ENCODE results near the gene DST. TPM values are rescaled to one million over a fixed set of nuclear protein-coding genes. Genes with fewer than 3 reads are reported as not detected.
A peak's percentile ranks its signal among the peaks of the same experiment; 100 is the strongest.
"Not testable (repeated sequence)": the region's sequence is repeated elsewhere in the genome, so short reads cannot be mapped to it uniquely, and the experiment has no call there.

DST gene
- total RNA-seq, 1 donor from 2014 or later: 147 TPM

DNA sequence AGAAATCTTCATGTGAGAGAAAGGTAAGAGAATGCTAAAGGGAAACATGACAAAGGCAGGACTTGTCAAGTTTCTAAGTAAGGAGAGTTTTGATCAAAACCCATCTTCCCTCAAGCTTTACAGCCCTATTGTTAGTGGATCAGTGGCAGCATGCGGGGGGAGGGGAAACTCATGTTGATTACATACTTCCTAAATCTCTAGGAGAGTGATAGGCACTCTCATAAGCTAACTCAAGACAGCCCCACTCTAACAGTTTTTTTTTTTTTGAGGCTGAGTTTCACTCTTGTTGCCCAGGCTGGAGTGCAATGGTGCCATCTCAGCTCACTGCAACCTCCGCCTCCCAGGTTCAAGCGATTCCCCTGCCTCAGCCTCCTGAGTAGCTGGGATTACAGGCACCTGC lies 18.6 kb upstream of the DST start:
- ATAC-seq: not testable (repeated sequence)

DNA sequence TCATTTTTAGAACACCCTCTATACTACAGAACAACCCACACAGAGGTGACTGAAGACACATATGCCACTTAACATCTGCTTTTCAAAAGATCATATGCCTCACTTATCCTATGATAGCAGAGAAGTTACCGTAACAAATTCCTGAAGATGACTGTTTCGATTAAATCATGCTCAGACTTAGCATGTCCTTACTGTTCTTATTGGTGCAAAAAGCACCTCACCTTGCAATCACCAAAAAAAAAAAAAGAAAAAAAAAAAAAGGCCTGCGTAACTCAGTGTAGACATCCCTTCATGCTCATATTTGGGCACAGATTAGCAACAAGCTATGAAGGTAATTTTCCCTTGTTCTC lies 17.7 kb upstream of the DST start:
- ATAC-seq: peak; percentile 68

DNA sequence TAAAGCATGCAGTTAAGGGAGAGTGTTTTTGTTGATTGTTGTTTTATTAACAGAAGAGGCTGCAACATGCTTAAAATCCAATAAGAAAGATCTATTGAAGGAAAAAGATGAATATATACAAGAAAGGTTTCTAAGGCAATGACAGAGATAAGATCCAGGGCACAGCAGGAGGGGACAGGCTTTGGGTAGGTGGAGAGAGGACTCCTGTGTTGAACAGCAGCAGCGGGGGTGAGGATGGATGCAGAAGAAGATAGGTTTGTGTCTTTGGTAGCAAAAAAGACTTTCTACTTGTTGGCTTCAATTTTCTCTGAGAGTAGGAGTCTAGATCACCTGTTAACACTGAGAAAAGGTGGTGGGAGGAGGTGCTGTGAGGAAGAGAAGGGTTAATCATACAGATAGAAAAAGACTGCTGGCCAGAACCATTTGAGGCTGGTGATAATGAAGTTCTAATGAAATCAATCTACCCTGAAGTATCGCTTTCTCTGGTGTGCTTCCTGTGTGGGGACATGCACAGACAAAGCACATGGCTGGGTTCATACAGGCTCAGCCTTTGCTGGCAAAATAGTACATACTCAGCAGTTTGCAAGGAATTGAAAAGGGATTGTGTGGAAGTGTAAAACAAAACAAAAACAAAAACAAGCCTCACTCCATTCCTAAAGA lies 17.2 kb upstream of the DST start:
- ATAC-seq: peak; percentile 63

DNA sequence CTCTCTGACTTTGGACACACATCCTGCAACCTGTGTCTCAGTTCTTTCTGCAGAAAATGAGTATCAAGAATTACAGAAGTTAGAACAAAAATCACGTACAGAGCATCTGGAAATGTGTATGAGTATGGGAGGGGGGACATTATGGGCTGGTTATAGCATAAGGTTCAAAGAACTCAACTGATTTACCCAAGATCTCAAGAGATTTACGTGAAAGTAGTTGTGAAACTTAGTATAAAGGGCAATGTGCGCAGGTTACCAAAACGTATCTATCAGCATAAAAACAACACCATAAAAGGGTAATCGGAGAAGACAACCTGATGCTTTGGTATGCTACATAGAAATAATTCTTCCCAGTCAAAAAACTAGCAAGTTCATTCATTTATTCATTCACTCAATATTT lies 15.6 kb upstream of the DST start:
- no peak for ATAC-seq

DNA sequence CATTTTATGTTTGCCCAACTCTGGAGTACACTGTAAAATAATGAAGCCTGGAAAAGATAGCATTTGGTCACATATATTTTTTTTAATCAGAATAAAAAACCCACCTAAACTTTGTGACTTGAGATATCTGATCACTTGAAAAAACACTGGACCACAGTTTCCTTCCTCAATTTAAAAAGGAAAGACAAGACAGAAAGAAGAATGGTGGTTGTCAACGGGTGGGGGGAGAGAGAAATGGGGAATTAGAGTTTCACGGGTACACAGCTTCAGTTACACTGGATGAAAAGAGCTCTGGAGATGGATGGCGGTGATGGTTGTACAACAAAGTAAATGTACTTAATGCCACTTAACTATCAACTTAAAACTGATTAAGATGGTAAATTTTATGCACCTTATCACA lies 14.7 kb upstream of the DST start:
- ATAC-seq: no peak

DNA sequence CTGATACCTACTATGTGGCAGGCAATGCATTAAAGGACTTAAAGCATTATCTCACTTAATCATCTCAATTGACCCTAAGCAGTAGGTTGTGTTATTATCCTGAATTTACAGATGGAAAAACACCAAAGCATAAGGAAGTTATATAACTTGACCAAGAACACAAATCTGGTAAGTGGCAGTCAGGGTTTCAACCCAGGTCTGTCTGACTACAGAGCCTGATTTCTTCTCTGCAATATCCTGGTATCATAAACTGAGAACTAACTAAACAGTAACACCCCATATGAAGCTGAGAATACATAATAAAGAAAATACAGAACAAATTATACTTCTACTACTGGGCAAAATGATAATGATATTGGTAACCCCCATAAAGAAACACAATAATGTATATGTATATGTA lies 13.8 kb upstream of the DST start:
- no peak for ATAC-seq

DNA sequence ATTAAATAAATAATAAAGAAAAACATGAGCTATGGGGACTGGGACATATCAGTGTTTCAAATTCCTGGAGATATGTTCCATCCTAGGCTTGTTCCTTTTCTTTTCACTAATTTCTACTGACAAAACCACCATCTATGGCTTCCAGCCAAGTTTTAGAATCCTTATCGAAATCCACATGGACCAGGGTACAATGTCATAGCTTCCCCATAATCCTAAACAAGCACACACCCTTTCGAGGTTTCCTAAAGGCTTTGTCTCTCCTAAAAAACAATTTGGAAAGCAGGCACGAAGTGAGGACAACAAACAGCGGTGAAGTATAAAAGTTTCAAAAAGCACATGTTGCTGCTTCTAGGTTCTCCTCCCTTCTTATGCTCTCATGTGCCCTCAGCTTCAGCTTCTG lies 13.3 kb upstream of the DST start:
- ATAC-seq: no peak

DNA sequence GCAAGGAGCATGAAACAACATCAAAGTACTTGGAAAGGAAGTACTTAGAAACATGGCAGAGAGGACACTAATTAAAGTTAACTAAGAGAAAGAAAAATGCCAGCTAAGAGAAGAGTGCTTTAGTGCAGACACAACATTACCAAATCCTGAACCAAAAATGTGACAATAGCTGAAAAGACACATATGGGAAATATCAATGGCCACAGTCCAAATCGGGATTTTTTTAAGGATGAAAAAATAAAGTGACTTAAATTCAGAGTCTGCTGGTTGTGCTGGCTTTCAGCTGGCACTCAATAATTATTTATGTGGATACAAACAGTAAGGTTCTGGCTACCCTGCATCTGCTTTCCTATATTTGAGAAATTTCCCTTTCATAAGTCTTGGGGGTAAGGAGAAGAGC lies 12.6 kb upstream of the DST start:
- no peak for ATAC-seq

DNA sequence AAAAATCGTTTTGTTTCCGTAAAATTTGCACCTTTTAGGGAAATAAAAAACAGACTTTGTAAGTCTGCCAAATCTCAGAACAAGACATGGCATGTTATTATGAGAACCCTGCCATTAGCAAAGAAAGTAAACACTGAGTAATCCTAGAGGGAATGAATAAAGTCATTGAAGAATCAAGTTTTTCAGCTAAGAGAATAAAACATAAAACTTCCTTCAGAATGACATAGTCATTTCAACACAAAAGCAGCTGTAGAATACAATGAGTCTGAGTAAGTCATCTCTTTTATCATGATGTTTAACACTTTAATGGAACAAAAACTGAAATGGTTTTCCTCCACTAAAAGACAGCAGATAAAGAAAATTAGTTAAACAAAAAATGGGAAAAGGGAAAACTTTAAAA lies 10.3 kb upstream of the DST start:
- peak; percentile 94 for ATAC-seq

DNA sequence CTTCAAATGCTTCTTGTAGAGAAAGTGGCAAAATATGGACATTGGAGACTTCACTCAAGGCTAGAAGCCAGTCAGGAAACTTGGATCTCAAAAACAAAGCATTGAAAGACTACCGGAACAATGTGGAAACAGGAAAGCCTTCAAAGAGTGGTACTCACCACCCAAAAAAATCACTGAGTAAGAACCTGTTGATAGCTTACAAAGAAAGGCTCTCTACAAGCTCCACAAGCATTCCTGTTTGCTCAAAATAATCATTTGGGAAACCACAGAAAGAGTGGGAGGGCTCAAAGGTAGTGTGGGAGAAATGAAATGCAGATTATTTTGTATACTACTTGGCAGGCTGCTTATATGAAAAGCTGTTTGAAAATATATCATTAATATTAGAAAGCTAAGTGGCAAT lies 9.5 kb upstream of the DST start:
- no peak for ATAC-seq

DNA sequence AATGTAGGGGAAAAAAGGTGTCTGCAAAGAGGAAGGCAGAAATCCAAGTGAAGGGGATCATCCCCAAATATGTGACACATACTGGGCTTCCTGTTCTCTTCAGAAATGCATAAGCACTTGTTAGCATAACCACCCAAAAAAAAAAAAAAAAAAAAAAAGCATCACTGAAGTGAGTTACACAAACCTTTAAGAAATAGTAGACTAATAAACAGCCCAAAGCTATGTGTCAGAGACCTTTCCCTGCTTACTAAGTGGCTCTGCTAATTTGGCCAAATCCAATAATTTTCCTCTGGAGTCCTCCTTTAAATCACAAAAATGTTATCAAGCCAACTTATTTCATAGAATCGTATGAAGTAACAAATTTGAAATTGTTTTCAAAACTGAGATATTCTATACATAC lies 7.5 kb upstream of the DST start:
- no peak for ATAC-seq

DNA sequence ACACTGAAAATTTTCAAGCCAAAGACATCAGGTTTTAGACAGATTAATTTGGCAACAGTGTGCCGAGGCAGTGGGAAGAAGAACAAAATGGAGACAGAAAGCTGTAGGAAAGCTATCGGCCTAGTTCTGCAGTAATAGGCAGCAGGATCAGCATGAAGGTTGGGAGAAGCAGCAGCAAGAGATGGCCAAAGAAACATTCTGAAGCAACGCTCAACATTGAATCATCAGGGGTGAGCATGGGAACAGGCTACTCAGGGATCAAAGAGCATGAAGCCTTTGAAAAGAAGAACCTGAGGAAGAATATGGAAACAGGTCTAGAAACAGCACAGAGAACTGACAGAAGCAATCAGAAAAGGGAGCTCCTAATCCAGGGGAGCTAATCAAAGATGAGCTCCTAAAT lies 7.1 kb upstream of the DST start:
- ATAC-seq: no peak

DNA sequence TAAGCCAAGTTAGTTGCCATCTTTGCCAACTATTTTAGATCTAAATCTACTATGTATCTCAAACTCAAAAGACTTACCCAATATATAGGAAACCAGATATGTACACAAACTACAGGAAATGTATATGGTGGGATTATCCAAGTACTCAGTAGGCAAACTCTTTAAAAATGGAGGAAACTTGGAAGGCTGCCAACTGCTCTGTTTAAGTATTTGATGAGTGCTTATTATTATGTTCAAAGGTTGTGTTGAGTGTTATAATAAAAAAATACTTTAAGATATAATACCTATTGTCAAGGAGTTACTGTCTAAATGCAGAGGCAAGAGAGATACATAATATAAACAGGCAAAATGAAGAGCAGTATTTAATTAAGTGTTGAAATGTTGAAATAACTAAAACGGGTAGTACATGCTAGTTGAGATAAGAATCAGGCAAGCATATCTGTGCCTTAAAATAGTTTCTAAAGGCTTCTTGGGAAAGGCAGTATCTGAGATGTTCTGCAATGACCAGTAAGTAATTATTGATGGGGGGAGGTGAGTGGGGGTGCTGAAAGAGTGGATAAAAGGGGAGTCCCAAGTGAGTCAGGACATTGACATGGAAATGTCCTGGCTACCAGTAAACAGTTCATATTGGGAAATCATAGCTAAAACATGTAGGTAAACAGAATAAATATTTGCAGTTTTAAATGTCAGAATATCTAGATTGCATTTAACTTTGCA lies 6.5 kb upstream of the DST start:
- no peak for ATAC-seq

DNA sequence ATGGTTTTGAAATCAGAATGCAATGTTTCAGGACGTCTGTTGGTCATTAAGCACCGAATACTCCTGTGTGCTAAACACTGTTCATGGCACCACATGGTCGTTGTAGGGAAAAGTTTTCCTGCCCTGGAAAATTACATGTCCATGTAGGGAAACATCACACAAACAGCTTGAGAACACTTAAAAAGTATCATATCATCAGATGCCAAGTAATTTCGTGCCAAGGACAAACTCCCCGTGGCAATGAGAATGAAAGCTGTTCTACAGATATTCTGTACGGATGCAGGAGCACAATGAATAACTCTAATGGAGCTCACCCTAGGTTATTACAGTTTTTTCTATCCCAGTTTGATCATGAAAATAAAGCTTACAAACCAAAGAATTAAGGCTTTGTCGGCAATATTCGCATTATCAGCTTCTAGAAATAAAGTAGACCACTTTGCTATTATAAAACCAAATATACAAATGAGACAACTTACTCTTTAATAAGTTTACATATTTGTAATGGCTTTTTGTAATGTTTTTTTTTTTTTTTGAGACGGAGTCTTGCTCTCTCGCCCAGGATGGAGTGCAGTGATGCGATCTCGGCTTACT lies 4.6 kb upstream of the DST start:
- ATAC-seq: no peak

DNA sequence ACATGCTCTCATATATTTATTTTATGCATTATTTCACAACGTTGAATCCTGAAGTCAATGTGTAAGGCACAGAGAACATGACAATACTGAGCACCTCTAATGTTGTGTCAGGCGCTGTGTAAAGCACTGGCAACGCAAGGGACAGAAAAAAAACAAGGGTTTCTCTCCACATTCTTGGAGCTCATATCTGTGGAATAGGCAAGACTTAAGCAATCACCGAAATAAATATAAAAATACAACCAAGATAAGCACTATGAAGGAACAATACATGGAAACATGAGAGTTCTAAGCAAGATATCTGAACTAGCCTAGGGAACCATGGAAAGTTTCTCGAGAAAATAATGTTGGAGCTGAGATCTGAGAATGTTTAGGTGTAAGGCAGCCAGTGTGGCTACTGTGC lies 1.7 kb upstream of the DST start:
- ATAC-seq: no peak

DNA sequence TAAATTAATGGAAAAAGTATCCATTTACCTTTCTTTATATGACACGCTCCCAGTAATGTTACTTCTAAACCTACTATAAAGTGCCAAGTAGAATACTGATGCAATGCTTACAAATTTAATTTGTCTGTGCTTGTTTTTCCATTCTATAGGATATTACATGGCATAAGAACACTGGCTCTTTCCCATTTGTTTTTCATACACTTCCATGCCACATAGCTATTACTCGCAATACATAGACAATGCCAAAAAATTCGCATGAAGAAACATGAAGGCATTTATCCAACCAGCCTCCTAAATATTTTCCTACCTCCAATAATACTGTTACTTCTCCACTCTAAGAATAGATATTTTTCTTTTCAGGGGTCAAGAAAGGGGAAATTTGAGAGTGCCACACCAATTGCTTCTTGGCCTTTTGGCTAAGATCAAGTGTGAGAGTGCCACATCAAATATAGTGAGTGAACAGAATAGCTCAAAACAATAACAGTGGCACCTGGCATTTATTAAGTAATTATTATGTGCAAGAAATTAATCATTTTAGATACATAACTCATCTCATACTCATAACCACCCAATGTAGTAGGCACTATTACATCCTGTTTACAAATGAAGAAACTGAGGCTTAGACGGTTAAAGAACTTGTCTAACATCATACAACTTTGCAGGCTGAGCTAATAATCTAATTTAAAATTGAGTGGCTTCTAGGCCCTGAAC lies 845 bp upstream of the DST start:
- ATAC-seq: no peak

DNA sequence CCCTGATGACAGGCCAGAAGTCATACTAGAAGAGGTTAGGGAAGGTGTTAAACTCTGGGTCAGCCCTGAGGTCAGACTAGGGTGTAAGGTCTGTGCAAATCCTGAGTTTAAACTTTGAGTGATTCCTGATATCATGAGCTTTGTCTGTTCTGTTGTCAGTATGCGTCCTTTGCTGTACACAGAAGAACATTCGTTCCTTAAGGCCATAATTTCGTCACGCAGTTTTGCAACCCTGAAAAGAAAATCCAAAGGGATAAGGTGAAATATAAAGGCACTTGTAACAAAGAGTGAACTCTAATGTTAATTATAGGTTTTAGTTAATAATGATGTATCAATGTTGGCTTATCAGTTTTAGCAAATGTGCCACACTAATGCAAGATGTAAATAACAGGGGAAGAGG lies 2.3 kb downstream of the DST start:
- no peak for ATAC-seq

DNA sequence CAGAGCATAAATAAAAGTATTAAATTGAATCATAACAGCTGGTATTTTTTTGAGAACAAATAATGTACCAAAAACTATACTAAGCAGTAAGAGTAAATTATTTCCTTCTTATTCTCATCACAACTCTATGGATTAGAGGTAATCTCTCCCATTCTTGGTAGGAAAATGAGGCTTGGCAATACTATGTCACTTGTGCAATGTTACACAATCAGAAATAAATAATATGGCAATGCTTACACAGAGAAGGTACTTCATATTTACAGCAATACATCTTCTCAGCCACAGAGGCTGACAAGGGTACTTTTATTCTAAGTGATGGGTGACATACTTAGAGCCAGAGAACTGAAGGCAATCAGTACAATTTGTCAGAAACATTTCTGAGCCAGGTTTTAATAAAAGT lies 3.9 kb downstream of the DST start:
- ATAC-seq: no peak

DNA sequence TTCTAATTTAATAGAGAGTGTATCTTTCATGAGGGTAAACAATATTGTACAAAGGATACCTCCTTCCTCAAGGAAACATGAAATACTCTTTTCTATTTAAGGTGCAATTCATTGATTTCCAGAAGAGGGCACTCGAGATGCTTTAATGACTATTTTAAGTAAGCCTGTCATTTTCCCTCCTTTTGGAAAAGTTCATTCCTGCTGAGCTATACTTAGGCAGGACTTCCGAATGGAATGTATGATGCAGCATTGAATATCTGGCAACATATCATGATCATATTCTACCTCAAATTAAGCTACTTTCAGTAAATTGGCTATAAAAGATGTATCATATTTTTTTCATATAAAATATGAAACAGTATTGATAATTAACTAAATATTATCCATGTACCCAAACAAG lies 5.0 kb downstream of the DST start:
- peak; percentile 35 for ATAC-seq

DNA sequence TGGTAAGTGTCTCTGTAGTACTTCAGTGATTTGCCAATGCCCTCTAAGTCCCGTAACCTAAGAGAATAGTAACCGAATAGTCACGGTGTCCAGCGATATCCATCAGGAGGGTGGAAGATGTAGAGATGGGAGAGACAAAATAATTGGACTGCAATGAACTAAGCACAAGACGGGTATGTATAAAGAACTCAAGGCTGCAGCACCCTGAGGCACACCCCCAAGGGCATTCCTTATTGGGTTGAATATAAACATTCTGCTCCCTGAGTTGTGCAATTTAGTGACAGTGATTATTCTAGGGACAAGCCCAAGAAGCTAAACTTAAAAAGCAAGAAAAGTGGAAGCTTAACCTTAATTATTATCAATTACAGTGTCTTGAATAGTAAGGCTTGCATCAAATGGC lies 14.6 kb downstream of the DST start:
- ATAC-seq: no peak

DNA sequence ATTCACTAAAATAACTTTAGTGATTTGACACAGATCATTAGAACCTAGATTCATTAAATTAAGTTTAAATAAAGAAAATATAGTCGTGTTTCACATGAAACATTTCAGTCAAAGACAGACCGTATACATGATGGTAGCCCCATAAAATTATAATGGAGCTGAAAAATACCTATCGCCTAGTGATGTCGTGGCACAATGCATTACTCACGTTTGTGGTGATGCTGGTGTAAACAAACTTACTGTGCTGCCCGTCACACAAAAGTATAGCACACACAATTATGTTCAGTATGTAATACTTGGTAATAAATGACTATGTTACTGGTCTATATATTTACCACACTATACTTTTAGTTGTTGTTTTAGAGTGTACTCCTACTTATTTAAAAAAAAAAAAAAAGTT lies 17.3 kb downstream of the DST start:
- ATAC-seq: no peak

DNA sequence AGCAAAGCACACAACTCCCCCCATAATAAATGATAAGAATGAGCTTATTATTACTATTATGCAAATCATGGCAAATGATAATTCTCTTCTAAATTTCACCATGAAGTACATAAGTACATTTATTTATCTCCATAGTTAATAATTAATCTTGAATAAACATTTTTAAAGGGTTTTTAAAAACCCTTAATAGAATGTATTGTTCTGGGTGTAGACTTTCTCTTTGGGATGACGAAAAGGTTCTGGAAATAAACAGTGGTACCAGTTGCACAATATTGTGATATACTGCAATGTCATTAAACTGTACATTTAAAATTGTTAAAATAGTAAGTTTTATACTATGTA lies 18.0 kb downstream of the DST start:
- no peak for ATAC-seq

DNA sequence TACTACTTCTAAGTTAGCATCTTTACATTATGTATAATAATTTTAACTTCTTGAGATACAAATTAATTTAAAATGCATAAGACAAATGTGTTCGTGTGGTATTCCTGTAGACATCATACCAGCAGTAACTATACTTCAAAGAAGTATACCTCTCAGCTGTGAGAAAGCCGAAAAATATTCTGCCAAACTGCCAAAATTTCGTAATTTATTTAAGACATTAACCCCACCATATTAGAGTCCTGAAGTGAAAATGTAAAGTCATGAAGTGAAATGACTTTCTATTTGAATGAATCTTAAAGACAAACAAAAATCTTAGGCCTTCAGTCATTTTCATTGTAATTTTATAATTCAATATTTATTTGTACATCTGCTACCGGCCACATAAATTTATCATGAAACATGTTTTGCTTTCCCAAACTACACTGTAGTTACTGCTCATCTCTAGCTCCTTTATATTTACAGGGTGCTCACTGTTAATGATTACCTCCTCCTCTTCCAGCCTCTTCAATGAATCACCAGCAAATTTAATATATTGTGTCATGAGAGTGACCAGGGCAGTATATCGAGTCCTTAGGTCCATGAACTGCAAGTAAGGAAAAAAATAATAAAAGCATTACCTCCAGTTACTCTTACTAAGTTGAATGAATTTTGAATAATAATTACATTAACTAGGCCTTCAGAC lies 18.5 kb downstream of the DST start:
- peak; percentile 41 for ATAC-seq

Measured in esophagus mucosa (tissue), 1 donor.